ENCODE measurements around the gene NPIPA3.
"Not testable (repeated sequence)": the region's sequence is repeated elsewhere in the genome, so short reads cannot be mapped to it uniquely, and the experiment has no call there.

Gene NPIPA3

GRCh38 chr16:14703156-14704011 is at the start of gene NPIPA3:
NPIPA3 (plus strand) TSS chr16:14703411; CDS start chr16:14708944, 5,533 bp downstream.
- not testable (repeated sequence) for DNase-seq (ENCODE audit: low read depth in 2 of 2)

GRCh38 chr16:14658063-14658462 is 45.1 kb upstream of the NPIPA3 start:
- no peak for DNase-seq (ENCODE audit: low read depth in 2 of 2)

GRCh38 chr16:14667347-14668266 is 35.6 kb upstream of the NPIPA3 start:
- no peak for DNase-seq (ENCODE audit: low read depth in 2 of 2)

GRCh38 chr16:14668556-14669223 is 34.5 kb upstream of the NPIPA3 start:
- no peak for DNase-seq (ENCODE audit: low read depth in 2 of 2)

GRCh38 chr16:14669776-14670175 is 33.4 kb upstream of the NPIPA3 start:
- DNase-seq (ENCODE audit: low read depth in 2 of 2), result no peak

- no peak for DNase-seq (ENCODE audit: low read depth in 2 of 2)
Observed at GRCh38 chr16:14672403-14672971, 30.7 kb upstream of the NPIPA3 start.

GRCh38 chr16:14676633-14677032 is 26.6 kb upstream of the NPIPA3 start:
- no peak for DNase-seq (ENCODE audit: low read depth in 2 of 2)

GRCh38 chr16:14677627-14678026 is 25.6 kb upstream of the NPIPA3 start:
- no peak for DNase-seq (ENCODE audit: low read depth in 2 of 2)

GRCh38 chr16:14678748-14679497 is 24.3 kb upstream of the NPIPA3 start:
- no peak for DNase-seq (ENCODE audit: low read depth in 2 of 2)

- not testable (repeated sequence) for DNase-seq (ENCODE audit: low read depth in 2 of 2)
Observed at GRCh38 chr16:14680396-14680795, 22.8 kb upstream of the NPIPA3 start.

GRCh38 chr16:14681115-14681514 is 22.1 kb upstream of the NPIPA3 start:
- DNase-seq (ENCODE audit: low read depth in 2 of 2), result no peak

GRCh38 chr16:14682121-14682520 is 21.1 kb upstream of the NPIPA3 start:
- DNase-seq (ENCODE audit: low read depth in 2 of 2), result no peak

GRCh38 chr16:14685870-14686793 is 17.1 kb upstream of the NPIPA3 start:
- DNase-seq (ENCODE audit: low read depth in 2 of 2), result not testable (repeated sequence)

- DNase-seq (ENCODE audit: low read depth in 2 of 2), result not testable (repeated sequence)
Observed at GRCh38 chr16:14694129-14694528, 9.1 kb upstream of the NPIPA3 start, which contains the start of gene PLA2G10. PLA2G10 (minus strand) TSS chr16:14694308; CDS start chr16:14694229, 79 bp downstream.

GRCh38 chr16:14701859-14702258 is 1.4 kb upstream of the NPIPA3 start:
- not testable (repeated sequence) for DNase-seq (ENCODE audit: low read depth in 2 of 2)

GRCh38 chr16:14702672-14703071 is 539 bp upstream of the NPIPA3 start:
- not testable (repeated sequence) for DNase-seq (ENCODE audit: low read depth in 2 of 2)

- not testable (repeated sequence) for DNase-seq (ENCODE audit: low read depth in 2 of 2)
Observed at GRCh38 chr16:14733233-14733632, 30.0 kb downstream of the NPIPA3 start.

GRCh38 chr16:14740832-14741385 is 37.7 kb downstream of the NPIPA3 start:
- DNase-seq (ENCODE audit: low read depth in 2 of 2), result not testable (repeated sequence)

GRCh38 chr16:14741794-14742193 is 38.6 kb downstream of the NPIPA3 start:
- DNase-seq (ENCODE audit: low read depth in 2 of 2), result not testable (repeated sequence)

All from stimulated activated CD4-positive, alpha-beta T cell treated with anti-CD3 and anti-CD28 coated beads, Interleukin-1b, Interleukin-23, amount 100 ng/mL, for 4 hours (primary cell).